K562 (cell line): ENCODE data around the gene NR0B2. TPM values are rescaled to one million over a fixed set of nuclear protein-coding genes. Genes with fewer than 3 reads are reported as not detected.

Experiments
- CBFA2T3 ChIP-seq: fragments of 450-650 bp; IDR thresholded peaks from 2 replicates; pipeline ENCODE4 v1.6.1; 2017
- CHCHD3 ChIP-seq: fragments of 250-450 bp; sonication (Bioruptor Pico); IDR thresholded peaks from 2 replicates; pipeline ENCODE4 v2.1.2; 2022; ENCODE audit warnings: mild to moderate bottlenecking
- CTBP1 ChIP-seq: fragments of 450-650 bp; IDR thresholded peaks from 2 replicates; pipeline ENCODE4 v1.6.1; 2016; ENCODE audit warnings: borderline replicate concordance
- DNMT1 ChIP-seq: fragments of 450-650 bp; IDR thresholded peaks from 2 replicates; pipeline ENCODE4 v1.6.1; 2016; ENCODE audit warnings: antibody characterized with exemption, mild to moderate bottlenecking
- FOSL1 ChIP-seq: fragments of 200-800 bp; sonication (Bioruptor generic); conservative IDR thresholded peaks from 2 replicates; pipeline ENCODE4 v1.6.1; 2016; ENCODE audit warnings: missing genetic modification characterization, missing compliant biosample characterization
- FOXO4 ChIP-seq: fragments of 450-650 bp; formaldehyde crosslinking; IDR thresholded peaks from 2 replicates; pipeline ENCODE4 v1.4.0; 2020; ENCODE audit warnings: mild to moderate bottlenecking, moderate library complexity
- IFI16 ChIP-seq: fragments of 250-450 bp; sonication (Bioruptor Pico); IDR thresholded peaks from 2 replicates; pipeline ENCODE4 v2.1.2; 2022; ENCODE audit warnings: mild to moderate bottlenecking, inconsistent platforms
- KLF6 ChIP-seq: fragments of 250-450 bp; sonication (Bioruptor Pico); IDR thresholded peaks from 2 replicates; pipeline ENCODE4 v1.4.0; 2020; ENCODE audit warnings: mild to moderate bottlenecking, moderate library complexity, borderline replicate concordance
- MAFF ChIP-seq: IDR thresholded peaks from 2 replicates; pipeline ENCODE4 v1.6.1; 2012; ENCODE audit warnings: low read length, improper control_type of control experiment
- MBD1 ChIP-seq: fragments of 250-450 bp; sonication (Bioruptor Pico); IDR thresholded peaks from 2 replicates; pipeline ENCODE4 v1.8.0; 2022; ENCODE audit warnings: inconsistent platforms
- MCM2 ChIP-seq: fragments of 450-650 bp; IDR thresholded peaks from 2 replicates; pipeline ENCODE4 v1.6.1; 2017; ENCODE audit warnings: low read depth, mild to moderate bottlenecking
- SMARCE1 ChIP-seq: fragments of 450-650 bp; IDR thresholded peaks from 2 replicates; pipeline ENCODE4 v1.7.1; 2016; ENCODE audit warnings: mild to moderate bottlenecking
- ZBTB8A ChIP-seq: fragments of 450-650 bp; IDR thresholded peaks from 2 replicates; pipeline ENCODE4 v1.6.1; 2018; ENCODE audit warnings: mild to moderate bottlenecking, moderate library complexity; ENCODE audit not compliant: partially characterized antibody
- ZNF282 ChIP-seq: sonication (generic); formaldehyde crosslinking; IDR thresholded peaks from 2 replicates; pipeline ENCODE4 v1.8.1; 2023; ENCODE audit warnings: missing genetic modification reagents
- ZNF407 ChIP-seq: fragments of 450-650 bp; IDR thresholded peaks from 2 replicates; pipeline ENCODE4 v1.6.1; 2016; ENCODE audit warnings: low read depth
- ZNF445 ChIP-seq: fragments of 250-450 bp; sonication (Bioruptor Pico); IDR thresholded peaks from 2 replicates; pipeline ENCODE4 v1.4.0; 2020; ENCODE audit warnings: low read depth, mild to moderate bottlenecking, moderate library complexity
- ZNF76 ChIP-seq: fragments of 250-450 bp; sonication (Bioruptor Pico); IDR thresholded peaks from 2 replicates; pipeline ENCODE4 v1.4.0; 2020; ENCODE audit warnings: mild to moderate bottlenecking, moderate library complexity, borderline replicate concordance
- polyA plus RNA-seq, 8 experiments: library from polyadenylated mRNA; depleted of rRNA in 4 of 8; stranded (reverse) in 5 of 8; unstranded in 3 of 8; fragments of >200 nt; fragmentation: Nextera tagmentation in 2 of 8; fragmentation: Illumina TruSeq in 1 of 8; extraction: Ambion mirVana in 2 of 8; extraction: Trizol in 1 of 8; gene quantifications; 2 replicates each; pipeline versions ENCODE4 v1.2.1 to v1.2.3, GENCODE V29; 2011 to 2014; ENCODE audit warnings: inconsistent platforms in 1 of 8, missing spikeins in 1 of 8
- total RNA-seq, 7 experiments: library from RNA; depleted of rRNA in 6 of 7; stranded (reverse); fragments of >200 nt in 6 of 7; fragmentation: Illumina TruSeq in 2 of 7; extraction: Trizol in 2 of 7; gene quantifications; 2 replicates each; pipeline versions ENCODE4 v1.2.1 to v1.2.3, GENCODE V29; 2011 to 2021; ENCODE audit warnings: low replicate concordance in 1 of 7

The NR0B2 gene
- total and polyA plus RNA-seq, 9 of the 15 experiments (the other 6 are each of a cell fraction or from before 2014, with no cell fraction given), result not detected

- no peak for TF ChIP-seq MBD1
- TF ChIP-seq MCM2, result no peak
- TF ChIP-seq ZBTB8A, result no peak
- TF ChIP-seq ZNF76 (CRISPR knock-in tag), result no peak
- TF ChIP-seq ZNF282 (CRISPR knock-in tag), result peak; percentile 61; the same call in 1 of the 2 replicates
- no peak for TF ChIP-seq CHCHD3 (CRISPR knock-in tag)
- peak; percentile 48 for TF ChIP-seq CTBP1
- no peak for TF ChIP-seq FOXO4 (CRISPR knock-in tag)
- TF ChIP-seq FOSL1 (tag), result 0 out of 2 replicates have a peak, but pooled peaks have one; percentile 14
- TF ChIP-seq IFI16 (CRISPR knock-in tag), result no peak
- no peak; the same call in 1 of the 2 replicates for TF ChIP-seq ZNF407
- no peak for TF ChIP-seq MAFF
- TF ChIP-seq KLF6 (CRISPR knock-in tag), result no peak
- no peak for TF ChIP-seq ZNF445 (CRISPR knock-in tag)
- peak; percentile 23 for TF ChIP-seq CBFA2T3
- TF ChIP-seq SMARCE1, result 0 out of 2 replicates have a peak, but pooled peaks have one; percentile 42
- 0 out of 2 replicates have a peak, but pooled peaks have one; percentile 44 for TF ChIP-seq DNMT1
These were observed 24.0 kb downstream of the NR0B2 start, which contains the start of gene GPN2 (continued) for GRCh38 chr1:26889551-26890466.
